Panc1 (cell line): ENCODE data around the gene CTBP1. TPM values are rescaled to one million over a fixed set of nuclear protein-coding genes. Genes with fewer than 3 reads are reported as not detected.

ENCODE experiments used
- ATAC-seq: fragments of 200-7000 bp; cut with Tn5 transposase; 2 replicates; pipeline ENCODE4 v1.9.1; 2020; ENCODE audit warnings: mild to moderate bottlenecking, moderate library complexity
- BruUV-seq: library from RNA; stranded (reverse); fragments of 400-500 nt; replicated peaks from 2 replicates; lab custom pipeline; 2021; lab: Mats Ljungman, UMichigan
- CTCF ChIA-PET: fragments of 300-600 bp; sonication (Branson Sonifier 250); formaldehyde crosslinking; loops from one replicate; lab custom pipeline; 2022; ENCODE audit warnings: antibody characterized with exemption; lab: Charles Lee
- POLR2A ChIA-PET: fragments of 300-600 bp; sonication (Branson Sonifier 250); formaldehyde crosslinking; loops from one replicate; lab custom pipeline; 2022; ENCODE audit warnings: antibody characterized with exemption; lab: Charles Lee
- DNase-seq: peaks from one replicate; pipeline ENCODE4 v3.0.0-alpha.2; 2010; ENCODE audit warnings: low read depth, low spot score
- H3K27ac ChIP-seq: 2 replicates; pipeline ENCODE4 v1.5.1; 2011; ENCODE audit warnings: mild to moderate bottlenecking, low read length, inconsistent platforms
- H3K27me3 ChIP-seq: fragments of 200-500 bp; sonication (Bioruptor generic); 2 replicates; pipeline ENCODE4 v1.6.0; 2014; ENCODE audit warnings: low read length, inconsistent platforms; ENCODE audit not compliant: control insufficient read depth, insufficient read depth
- H3K36me3 ChIP-seq: fragments of 200-500 bp; sonication (Bioruptor generic); 2 replicates; pipeline ENCODE4 v1.5.1; 2014; ENCODE audit warnings: inconsistent platforms, mild to moderate bottlenecking, low read length, moderate library complexity; ENCODE audit not compliant: control insufficient read depth, insufficient read depth
- H3K4me1 ChIP-seq: 2 replicates; pipeline ENCODE4 v1.5.1; 2011; ENCODE audit warnings: inconsistent platforms, mild to moderate bottlenecking, low read length, moderate library complexity; ENCODE audit not compliant: control insufficient read depth, insufficient read depth
- H3K4me3 ChIP-seq, 2 experiments: 2 replicates each; pipeline ENCODE4 v1.5.1; 2011 to 2012; ENCODE audit warnings: low read depth in 2 of 2, low read length in 2 of 2, mild to moderate bottlenecking in 2 of 2, inconsistent platforms in 1 of 2, moderate library complexity in 1 of 2
- H3K9me3 ChIP-seq: fragments of 200-500 bp; sonication (Bioruptor generic); 2 replicates; pipeline ENCODE4 v1.5.1; 2014; ENCODE audit warnings: low read depth, mild to moderate bottlenecking, inconsistent platforms, low read length, moderate library complexity; ENCODE audit not compliant: control insufficient read depth, insufficient read depth
- CTCF ChIP-seq: fragments of 450-650 bp; IDR thresholded peaks from 2 replicates; pipeline ENCODE4 v1.5.1; 2017; ENCODE audit warnings: mild to moderate bottlenecking
- POLR2AphosphoS5 ChIP-seq: IDR thresholded peaks from 2 replicates; pipeline ENCODE4 v1.6.1; 2012; ENCODE audit warnings: mild to moderate bottlenecking, low read depth, low read length, moderate library complexity
- REST ChIP-seq, 2 experiments: IDR thresholded peaks; 2 replicates each; pipeline ENCODE4 v1.6.1; 2011 to 2012; ENCODE audit warnings: low read depth in 2 of 2, control low read depth in 1 of 2, low read length in 1 of 2, mild to moderate bottlenecking in 1 of 2, moderate library complexity in 1 of 2; ENCODE audit not compliant: insufficient read depth in 1 of 2
- SIN3A ChIP-seq: IDR thresholded peaks from 2 replicates; pipeline ENCODE4 v1.6.1; 2012; ENCODE audit warnings: low read depth, mild to moderate bottlenecking, low read length, moderate library complexity, borderline replicate concordance; ENCODE audit not compliant: insufficient read depth
- TCF7L2 ChIP-seq: IDR thresholded peaks from 2 replicates; pipeline ENCODE4 v1.6.1; 2011; ENCODE audit warnings: mild to moderate bottlenecking, low read depth, low read length, inconsistent platforms
- in situ Hi-C: cut with HindIII; loops from 2 replicates; pipeline ENCODE4 v1.10.0; 2016; ENCODE audit warnings: low sequenced_read_pairs, low pct_unique_long_range_greater_than_20kb
- intact Hi-C: fragments of 100-400 bp; cut with micrococcal nuclease; formaldehyde crosslinking; loops from one replicate; pipeline ENCODE4 v1.10.0; 2022; ENCODE audit not compliant: unreplicated experiment
- total RNA-seq: library from RNA; stranded (reverse); gene quantifications from one replicate; pipeline ENCODE4 v1.2.1, GENCODE V29; 2021; ENCODE audit not compliant: unreplicated experiment

The CTBP1 gene
- total RNA-seq, 1 experiment from 2014 or later = 157 TPM

GRCh38 chr4:1199556-1200331 lies 49.2 kb downstream of the CTBP1 start:
- H3K4me1 ChIP-seq = no peaks in the 10 kb centered on the region
- ATAC-seq (no peak), DNase-seq (no peak)
- TF ChIP-seq CTCF = no peak
- TF ChIP-seq TCF7L2 = no peak
- no peak for TF ChIP-seq REST (IDR thresholded peaks at IDR 0.05; ENCODE audit: insufficient read depth in 1 of 2, low read depth in 2 of 2, low read length in 1 of 2)
- no peak for TF ChIP-seq POLR2AphosphoS5
- TF ChIP-seq SIN3A = no peak
- BruUV-seq = no TSS peak
- H3K27ac ChIP-seq = no peak overlapping the region
- ChIA-PET POLR2A (no interaction called here), CTCF (no interaction called here)
- no peaks in the 10 kb centered on the region for H3K27me3 ChIP-seq
- H3K36me3 ChIP-seq = no peaks in the 10 kb centered on the region
- H3K9me3 ChIP-seq = no peaks in the 10 kb centered on the region
- intact Hi-C loops = no loop called here
- H3K4me3 ChIP-seq = no peak overlapping the region
- in situ Hi-C loops = no loop called here

- in situ Hi-C loops (no loop called here), intact Hi-C loops (no loop called here)
- POLR2A ChIA-PET = no interaction called here
- DNase-seq (no peak), ATAC-seq (no peak)
- CTCF ChIA-PET = no interaction called here
- Histone ChIP-seq H3K36me3 (no peaks in the 10 kb centered on the region), H3K4me3 (no peak overlapping the region), H3K4me1 (peaks cover under 1% of the 10 kb centered on the region; the same call in 1 of the 2 replicates), H3K9me3 (no peaks in the 10 kb centered on the region), H3K27me3 (no peaks in the 10 kb centered on the region), H3K27ac (no peak overlapping the region)
- TF ChIP-seq SIN3A = no peak
- TF ChIP-seq POLR2AphosphoS5 = no peak
- no peak for TF ChIP-seq REST (IDR thresholded peaks at IDR 0.05; ENCODE audit: insufficient read depth in 1 of 2, low read depth in 2 of 2, low read length in 1 of 2)
- no peak for TF ChIP-seq TCF7L2
- no peak for TF ChIP-seq CTCF
- no TSS peak for BruUV-seq
These were observed 50.7 kb downstream of the CTBP1 start for GRCh38 chr4:1198098-1198844.
